Body of pancreas (tissue), 4 donors: ENCODE results near the gene CBLIF.

ENCODE experiments used
- CTCF ChIP-seq, 7 experiments: fragments of 450-650 bp in 4 of 7; fragments of 200-600 bp in 3 of 7; sonication (generic) in 3 of 7; IDR thresholded peaks; one replicate each; pipeline ENCODE4 v1.5.1; 2016 to 2019; ENCODE audit warnings: antibody characterized with exemption in 7 of 7
- POLR2A ChIP-seq, 3 donors: fragments of 450-650 bp; IDR thresholded peaks; one replicate each; pipeline ENCODE4 v1.6.1; 2016; ENCODE audit warnings: antibody characterized with exemption in 3 of 3, mild to moderate bottlenecking in 2 of 3

GRCh38 chr11:59813364-59813763 is 31.9 kb downstream of the CBLIF start:
- no peak for TF ChIP-seq CTCF (IDR thresholded peaks at IDR 0.05)
- TF ChIP-seq POLR2A (IDR thresholded peaks at IDR 0.05): no peak
